Measurements from ENCODE around the gene INO80E. TPM values are rescaled to one million over a fixed set of nuclear protein-coding genes. Genes with fewer than 3 reads are reported as not detected.
"Not testable (repeated sequence)": the region's sequence is repeated elsewhere in the genome, so short reads cannot be mapped to it uniquely, and the experiment has no call there.

The INO80E gene
- total and polyA plus RNA-seq, 2 donors (not counting 1 experiment from before 2014, with no cell fraction given), result 103 to 113 TPM

DNA sequence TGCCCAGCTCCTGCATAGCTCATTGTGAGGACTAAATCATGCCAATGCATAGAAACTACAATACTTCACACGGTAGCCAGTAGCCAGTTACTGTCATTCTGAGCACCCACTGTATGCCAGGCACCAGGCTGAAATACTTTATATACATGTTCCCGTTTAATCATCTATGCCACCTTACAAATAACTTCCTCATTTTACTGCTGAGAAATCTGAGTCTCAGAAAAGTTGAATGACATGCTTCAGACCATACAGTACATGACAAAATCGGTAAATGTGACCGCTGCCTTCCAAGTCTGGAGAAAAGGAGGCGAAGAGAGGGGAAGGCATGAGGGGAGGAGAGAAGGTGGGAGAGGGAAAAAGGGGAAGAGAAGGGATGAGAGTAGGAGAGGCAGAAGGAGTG, 44.2 kb downstream of the INO80E start:
- intact Hi-C loops (cut with micrococcal nuclease), result loop anchor here (5.0 kb wide), 1 partner anchor 587 kb away; no protein-coding TSS in a partner anchor
- Histone ChIP-seq H3K79me2 (ENCODE audit: control insufficient read depth, insufficient read depth, low read length) (no peaks in the 10 kb centered on the region), H4K20me1 (ENCODE audit: control insufficient read depth, insufficient read depth, low read length, poor library complexity, severe bottlenecking) (no peaks in the 10 kb centered on the region), H3K36me3 (replicated peaks in 1 of 2; ENCODE audit: control extremely low read depth in 1 of 2, control insufficient read depth in 1 of 2, extremely low read depth in 1 of 2, insufficient read depth in 2 of 2, low read length in 1 of 2) (no peaks in the 10 kb centered on the region), H3K9me3 (ENCODE audit: control extremely low read depth in 1 of 3, control insufficient read depth in 2 of 3, insufficient read depth in 1 of 3, low read length in 2 of 3) (no peaks in the 10 kb centered on the region), H3K4me3 (ENCODE audit: control extremely low read depth in 1 of 5, extremely low read depth in 1 of 5, insufficient read depth in 1 of 5, low read depth in 2 of 5, low read length in 4 of 5) (no peak overlapping the region), H2AFZ (ENCODE audit: insufficient read depth, low read depth, low read length, poor library complexity, severe bottlenecking) (peak overlapping the region; percentile 47), H3K9ac (ENCODE audit: low read length) (no peak overlapping the region), H3K27ac (ENCODE audit: low read length in 2 of 2) (no peak overlapping the region), H3K27me3 (replicated peaks in 1 of 4; ENCODE audit: control extremely low read depth in 1 of 4, control insufficient read depth in 3 of 4, insufficient read depth in 4 of 4, low read length in 3 of 4) (peaks cover 0 to 1% (median 0%) of the 10 kb centered on the region in 4 experiments), H3K4me2 (replicated peaks; ENCODE audit: low read depth, low read length, poor library complexity, severe bottlenecking) (peak overlapping the region; percentile 44), H3K4me1 (ENCODE audit: control insufficient read depth in 2 of 2, insufficient read depth in 2 of 2, low read length in 2 of 2) (peaks cover 4 to 5% of the 10 kb centered on the region in 2 donors)
- ATAC-seq (ENCODE audit: low read depth) (peak; percentile 47), DNase-seq (peak; percentile 57)
- no peak for TF ChIP-seq EZH2 (IDR thresholded peaks at IDR 0.05; ENCODE audit: borderline replicate concordance, insufficient read depth, low read depth, low read length, poor library complexity, severe bottlenecking)
- TF ChIP-seq, protein P1, sequence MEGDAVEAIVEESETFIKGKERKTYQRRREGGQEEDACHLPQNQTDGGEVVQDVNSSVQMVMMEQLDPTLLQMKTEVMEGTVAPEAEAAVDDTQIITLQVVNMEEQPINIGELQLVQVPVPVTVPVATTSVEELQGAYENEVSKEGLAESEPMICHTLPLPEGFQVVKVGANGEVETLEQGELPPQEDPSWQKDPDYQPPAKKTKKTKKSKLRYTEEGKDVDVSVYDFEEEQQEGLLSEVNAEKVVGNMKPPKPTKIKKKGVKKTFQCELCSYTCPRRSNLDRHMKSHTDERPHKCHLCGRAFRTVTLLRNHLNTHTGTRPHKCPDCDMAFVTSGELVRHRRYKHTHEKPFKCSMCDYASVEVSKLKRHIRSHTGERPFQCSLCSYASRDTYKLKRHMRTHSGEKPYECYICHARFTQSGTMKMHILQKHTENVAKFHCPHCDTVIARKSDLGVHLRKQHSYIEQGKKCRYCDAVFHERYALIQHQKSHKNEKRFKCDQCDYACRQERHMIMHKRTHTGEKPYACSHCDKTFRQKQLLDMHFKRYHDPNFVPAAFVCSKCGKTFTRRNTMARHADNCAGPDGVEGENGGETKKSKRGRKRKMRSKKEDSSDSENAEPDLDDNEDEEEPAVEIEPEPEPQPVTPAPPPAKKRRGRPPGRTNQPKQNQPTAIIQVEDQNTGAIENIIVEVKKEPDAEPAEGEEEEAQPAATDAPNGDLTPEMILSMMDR (IDR thresholded peaks at IDR 0.05), result no peak
- H3K27me3 Mint-ChIP-seq, result peaks cover 12% of the 10 kb centered on the region
- H3K27ac Mint-ChIP-seq, result no peak overlapping the region
- H3K4me1 Mint-ChIP-seq, result peaks cover 4% of the 10 kb centered on the region
- H3K9me3 Mint-ChIP-seq (ENCODE audit: insufficient read depth), result no peaks in the 10 kb centered on the region
- H3K4me3 Mint-ChIP-seq, result no peak overlapping the region
- CTCF ChIA-PET, result interaction anchor here (1.1 kb wide), 1 partner anchor 9 kb away, joined by 5 read pairs; the partner anchor contains the start of gene TLCD3B
- 2% methylated on average over 5 of the region's 5 CpGs for WGBS (ENCODE audit: insufficient coverage)
- POLR2A ChIA-PET, result no interaction called here

DNA sequence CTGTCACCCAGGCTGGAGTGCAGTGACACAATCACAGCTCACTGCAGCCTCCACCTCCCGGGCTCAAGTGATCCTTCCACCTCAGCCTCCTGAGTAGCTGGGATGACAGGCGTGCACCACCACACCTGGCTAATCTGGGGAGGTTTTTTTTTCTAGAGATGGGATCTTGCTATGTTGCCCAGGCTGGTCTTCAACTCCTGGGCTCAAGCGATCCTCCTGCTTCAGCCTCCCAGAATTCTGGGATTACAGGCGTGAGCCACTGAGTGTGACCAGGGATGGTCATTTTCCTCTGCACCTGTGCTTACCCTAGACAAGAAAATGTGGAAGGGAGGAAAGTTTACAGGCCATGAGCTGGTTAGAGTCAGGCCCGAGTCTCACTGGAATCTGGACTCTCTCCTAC, 44.6 kb downstream of the INO80E start:
- H3K27ac ChIP-seq (ENCODE audit: low read length in 2 of 2); H3K27me3 ChIP-seq (replicated peaks in 1 of 4; ENCODE audit: control extremely low read depth in 1 of 4, control insufficient read depth in 3 of 4, insufficient read depth in 4 of 4, low read length in 3 of 4); H3K36me3 ChIP-seq (replicated peaks in 1 of 2; ENCODE audit: control extremely low read depth in 1 of 2, control insufficient read depth in 1 of 2, extremely low read depth in 1 of 2, insufficient read depth in 2 of 2, low read length in 1 of 2); H4K20me1 ChIP-seq (ENCODE audit: control insufficient read depth, insufficient read depth, low read length, poor library complexity, severe bottlenecking); H3K9me3 Mint-ChIP-seq (ENCODE audit: insufficient read depth); ATAC-seq (ENCODE audit: low read depth); H3K9ac ChIP-seq (ENCODE audit: low read length); H3K27ac Mint-ChIP-seq; H3K9me3 ChIP-seq (ENCODE audit: control extremely low read depth in 1 of 3, control insufficient read depth in 2 of 3, insufficient read depth in 1 of 3, low read length in 2 of 3); H3K4me3 Mint-ChIP-seq; H3K4me1 Mint-ChIP-seq; H3K79me2 ChIP-seq (ENCODE audit: control insufficient read depth, insufficient read depth, low read length); DNase-seq; H3K4me1 ChIP-seq (ENCODE audit: control insufficient read depth in 2 of 2, insufficient read depth in 2 of 2, low read length in 2 of 2); H3K4me3 ChIP-seq (ENCODE audit: control extremely low read depth in 1 of 5, extremely low read depth in 1 of 5, insufficient read depth in 1 of 5, low read depth in 2 of 5, low read length in 4 of 5); POLR2A ChIA-PET: not testable (repeated sequence)
- Histone ChIP-seq H3K4me2 (replicated peaks; ENCODE audit: low read depth, low read length, poor library complexity, severe bottlenecking) (peak overlapping the region; percentile 44), H2AFZ (ENCODE audit: insufficient read depth, low read depth, low read length, poor library complexity, severe bottlenecking) (peak overlapping the region; percentile 47)
- WGBS (ENCODE audit: insufficient coverage), result 100% methylated on average over 2 of the region's 5 CpGs
- peaks cover 11% of the 10 kb centered on the region for H3K27me3 Mint-ChIP-seq
- intact Hi-C loops (cut with micrococcal nuclease), result loop anchor here (5.0 kb wide), 1 partner anchor 587 kb away; no protein-coding TSS in a partner anchor
- CTCF ChIA-PET, result interaction anchor here (0.7 to 1.8 kb wide), 2 partner anchors 17 to 369 kb away, joined by 3 to 4 read pairs; no protein-coding TSS in a partner anchor
